K562 (cell line): Measurements from ENCODE around the gene MT1E. TPM values are rescaled to one million over a fixed set of nuclear protein-coding genes. Genes with fewer than 3 reads are reported as not detected.
A peak's percentile ranks its signal among the peaks of the same experiment; 100 is the strongest.

ENCODE experiments used
- BACH1 ChIP-seq: fragments of 200-800 bp; sonication (Bioruptor generic); IDR thresholded peaks from 2 replicates; pipeline ENCODE4 v1.6.1; 2016; ENCODE audit warnings: missing genetic modification characterization, missing compliant biosample characterization
- CEBPG ChIP-seq, 3 experiments: fragments of 200-800 bp in 1 of 3; sonication (Bioruptor generic) in 1 of 3; sonication (generic) in 1 of 3; formaldehyde crosslinking in 1 of 3; IDR thresholded peaks in 2 of 3; conservative IDR thresholded peaks in 1 of 3; 2 replicates each; pipeline versions ENCODE4 v1.6.1 to v1.8.0; 2016 to 2022; ENCODE audit warnings: missing compliant biosample characterization in 2 of 3, missing genetic modification characterization in 2 of 3, mild to moderate bottlenecking in 1 of 3, missing genetic modification reagents in 1 of 3
- CHD2 ChIP-seq: IDR thresholded peaks from 2 replicates; pipeline ENCODE4 v1.6.1; 2011; ENCODE audit warnings: low read depth, low read length
- FIP1L1 ChIP-seq: fragments of 200-400 bp; formaldehyde crosslinking; IDR thresholded peaks from 2 replicates; pipeline ENCODE4 v1.6.1; 2018; ENCODE audit warnings: mild to moderate bottlenecking, low read depth, low read length; ENCODE audit not compliant: poor library complexity, severe bottlenecking
- FOXK1 ChIP-seq: sonication (generic); formaldehyde crosslinking; IDR thresholded peaks from 2 replicates; pipeline ENCODE4 v1.8.0; 2022; ENCODE audit warnings: missing genetic modification reagents, mild to moderate bottlenecking, borderline replicate concordance
- L3MBTL2 ChIP-seq: fragments of 450-650 bp; IDR thresholded peaks from 2 replicates; pipeline ENCODE4 v1.6.1; 2016; ENCODE audit warnings: mild to moderate bottlenecking, moderate library complexity
- MTA1 ChIP-seq: fragments of 450-650 bp; IDR thresholded peaks from 2 replicates; pipeline ENCODE4 v1.6.1; 2017; ENCODE audit warnings: borderline replicate concordance
- NR2C2 ChIP-seq, 2 experiments: fragments of 200-800 bp in 1 of 2; sonication (Bioruptor generic) in 1 of 2; sonication (generic) in 1 of 2; formaldehyde crosslinking in 1 of 2; IDR thresholded peaks; 2 replicates each; pipeline versions ENCODE4 v1.6.1 to v1.8.0; 2016 to 2022; ENCODE audit warnings: mild to moderate bottlenecking in 1 of 2, missing compliant biosample characterization in 1 of 2, missing genetic modification characterization in 1 of 2, missing genetic modification reagents in 1 of 2
- NR4A1 ChIP-seq, 2 experiments: fragments of 250-450 bp in 1 of 2; fragments of 450-650 bp in 1 of 2; sonication (Bioruptor Pico) in 1 of 2; IDR thresholded peaks; 2 replicates each; pipeline versions ENCODE4 v1.4.0 to v1.6.1; 2016 to 2020; ENCODE audit warnings: mild to moderate bottlenecking in 2 of 2, missing compliant biosample characterization in 1 of 2, missing genetic modification characterization in 1 of 2, moderate library complexity in 1 of 2
- SMAD4 ChIP-seq: fragments of 250-450 bp; sonication (Bioruptor Pico); conservative IDR thresholded peaks from 2 replicates; pipeline ENCODE4 v1.8.0; 2021; ENCODE audit warnings: inconsistent platforms, mild to moderate bottlenecking, moderate library complexity
- XRCC5 ChIP-seq: fragments of 200-400 bp; formaldehyde crosslinking; IDR thresholded peaks from 2 replicates; pipeline ENCODE4 v1.6.1; 2017; ENCODE audit warnings: low read depth, mild to moderate bottlenecking, low read length
- ZFPM2 ChIP-seq: fragments of 250-450 bp; sonication (Bioruptor Pico); IDR thresholded peaks from 2 replicates; pipeline ENCODE4 v1.5.1; 2022; ENCODE audit warnings: mild to moderate bottlenecking
- ZNF143 ChIP-seq: sonication (generic); formaldehyde crosslinking; IDR thresholded peaks from 2 replicates; pipeline ENCODE4 v1.9.0; 2022; ENCODE audit warnings: mild to moderate bottlenecking, missing genetic modification reagents
- polyA plus RNA-seq, 8 experiments: library from polyadenylated mRNA; depleted of rRNA in 4 of 8; stranded (reverse) in 5 of 8; unstranded in 3 of 8; fragments of >200 nt; fragmentation: Nextera tagmentation in 2 of 8; fragmentation: Illumina TruSeq in 1 of 8; extraction: Ambion mirVana in 2 of 8; extraction: Trizol in 1 of 8; gene quantifications; 2 replicates each; pipeline versions ENCODE4 v1.2.1 to v1.2.3, GENCODE V29; 2011 to 2014; ENCODE audit warnings: inconsistent platforms in 1 of 8, missing spikeins in 1 of 8
- total RNA-seq, 7 experiments: library from RNA; depleted of rRNA in 6 of 7; stranded (reverse); fragments of >200 nt in 6 of 7; fragmentation: Illumina TruSeq in 2 of 7; extraction: Trizol in 2 of 7; gene quantifications; 2 replicates each; pipeline versions ENCODE4 v1.2.1 to v1.2.3, GENCODE V29; 2011 to 2021; ENCODE audit warnings: low replicate concordance in 1 of 7
- TF ChIP-seq, protein P1 (sequence below): fragments of 250-450 bp; sonication (Bioruptor Pico); IDR thresholded peaks from 2 replicates; pipeline ENCODE4 v1.4.0; 2020; ENCODE audit warnings: mild to moderate bottlenecking
- TF ChIP-seq, protein P2 (sequence below): IDR thresholded peaks from 2 replicates; pipeline ENCODE4 v1.6.1; 2016; ENCODE audit warnings: missing genetic modification characterization, missing compliant biosample characterization
- TF ChIP-seq, protein P3 (sequence below): sonication (generic); formaldehyde crosslinking; IDR thresholded peaks from 2 replicates; pipeline ENCODE4 v1.4.0; 2020; ENCODE audit warnings: mild to moderate bottlenecking, missing genetic modification reagents
- TF ChIP-seq, protein P4 (sequence below): fragments of 450-650 bp; IDR thresholded peaks from 2 replicates; pipeline ENCODE4 v1.6.1; 2018; ENCODE audit not compliant: partially characterized antibody

The MT1E gene
- total and polyA plus RNA-seq, 9 of the 15 experiments (the other 6 are each of a cell fraction or from before 2014, with no cell fraction given), result 0.29 to 0.81 (median 0.46) TPM; not detected in 3

DNA sequence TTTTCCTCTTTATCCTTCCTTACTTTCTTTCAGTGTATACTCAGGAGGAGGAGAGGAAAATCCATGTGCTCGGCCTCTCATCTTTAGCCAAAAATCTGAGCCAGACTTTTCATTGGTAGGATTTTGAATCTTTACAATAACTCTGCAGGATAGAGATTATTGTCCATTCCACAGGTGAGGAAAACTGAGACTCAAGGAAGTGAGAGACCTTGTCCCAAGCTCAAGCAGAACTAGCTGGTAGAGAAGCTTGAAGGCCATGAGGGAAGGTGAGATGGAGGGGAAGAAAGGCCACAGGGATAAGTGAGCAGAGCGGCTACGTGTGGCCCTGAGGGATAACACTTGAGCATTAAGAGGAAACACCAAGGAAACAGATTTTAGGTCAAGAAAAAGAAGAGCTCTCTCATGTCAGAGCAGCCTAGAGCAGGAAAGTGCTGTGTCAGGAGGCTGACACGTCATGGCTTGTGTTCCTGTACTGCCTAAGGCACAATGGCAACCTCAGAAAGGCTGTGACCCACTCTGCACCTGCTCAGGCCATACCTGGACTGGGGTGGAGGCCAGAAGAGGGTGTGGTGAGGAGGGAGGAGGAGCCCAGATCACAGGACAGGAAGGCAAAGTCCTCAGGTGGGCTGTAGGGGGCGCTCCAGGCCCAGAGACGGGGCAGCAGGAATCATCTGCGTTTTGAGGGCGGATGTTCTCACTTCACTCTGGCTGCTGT lies 48.8 kb upstream of the MT1E start (continued):
- TF ChIP-seq L3MBTL2, result peak; percentile 23; the same call in 1 of the 2 replicates
- TF ChIP-seq NR4A1 (CRISPR knock-in tag; IDR thresholded peaks at IDR 0.05), result no peak
- no peak for TF ChIP-seq NR4A1 (tag; IDR thresholded peaks at IDR 0.05)
- TF ChIP-seq FOXK1, result no peak
- TF ChIP-seq CHD2, result no peak
- TF ChIP-seq, protein P1, sequence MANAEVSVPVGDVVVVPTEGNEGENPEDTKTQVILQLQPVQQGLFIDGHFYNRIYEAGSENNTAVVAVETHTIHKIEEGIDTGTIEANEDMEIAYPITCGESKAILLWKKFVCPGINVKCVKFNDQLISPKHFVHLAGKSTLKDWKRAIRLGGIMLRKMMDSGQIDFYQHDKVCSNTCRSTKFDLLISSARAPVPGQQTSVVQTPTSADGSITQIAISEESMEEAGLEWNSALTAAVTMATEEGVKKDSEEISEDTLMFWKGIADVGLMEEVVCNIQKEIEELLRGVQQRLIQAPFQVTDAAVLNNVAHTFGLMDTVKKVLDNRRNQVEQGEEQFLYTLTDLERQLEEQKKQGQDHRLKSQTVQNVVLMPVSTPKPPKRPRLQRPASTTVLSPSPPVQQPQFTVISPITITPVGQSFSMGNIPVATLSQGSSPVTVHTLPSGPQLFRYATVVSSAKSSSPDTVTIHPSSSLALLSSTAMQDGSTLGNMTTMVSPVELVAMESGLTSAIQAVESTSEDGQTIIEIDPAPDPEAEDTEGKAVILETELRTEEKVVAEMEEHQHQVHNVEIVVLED (CRISPR knock-in tag), result no peak
- no peak for TF ChIP-seq CEBPG (CRISPR knock-in tag; IDR thresholded peaks at IDR 0.05)
- TF ChIP-seq CEBPG (tag; conservative IDR thresholded peaks at IDR 0.05 in 1 of 2, IDR thresholded peaks at IDR 0.05 in 1 of 2), result no peak
- TF ChIP-seq, protein P2, sequence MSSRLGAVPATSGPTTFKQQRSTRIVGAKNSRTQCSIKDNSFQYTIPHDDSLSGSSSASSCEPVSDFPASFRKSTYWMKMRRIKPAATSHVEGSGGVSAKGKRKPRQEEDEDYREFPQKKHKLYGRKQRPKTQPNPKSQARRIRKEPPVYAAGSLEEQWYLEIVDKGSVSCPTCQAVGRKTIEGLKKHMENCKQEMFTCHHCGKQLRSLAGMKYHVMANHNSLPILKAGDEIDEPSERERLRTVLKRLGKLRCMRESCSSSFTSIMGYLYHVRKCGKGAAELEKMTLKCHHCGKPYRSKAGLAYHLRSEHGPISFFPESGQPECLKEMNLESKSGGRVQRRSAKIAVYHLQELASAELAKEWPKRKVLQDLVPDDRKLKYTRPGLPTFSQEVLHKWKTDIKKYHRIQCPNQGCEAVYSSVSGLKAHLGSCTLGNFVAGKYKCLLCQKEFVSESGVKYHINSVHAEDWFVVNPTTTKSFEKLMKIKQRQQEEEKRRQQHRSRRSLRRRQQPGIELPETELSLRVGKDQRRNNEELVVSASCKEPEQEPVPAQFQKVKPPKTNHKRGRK, result no peak
- no peak for TF ChIP-seq MTA1
- TF ChIP-seq ZNF143 (CRISPR knock-in tag), result no peak
- TF ChIP-seq ZFPM2 (CRISPR knock-in tag), result no peak
- TF ChIP-seq, protein P3, sequence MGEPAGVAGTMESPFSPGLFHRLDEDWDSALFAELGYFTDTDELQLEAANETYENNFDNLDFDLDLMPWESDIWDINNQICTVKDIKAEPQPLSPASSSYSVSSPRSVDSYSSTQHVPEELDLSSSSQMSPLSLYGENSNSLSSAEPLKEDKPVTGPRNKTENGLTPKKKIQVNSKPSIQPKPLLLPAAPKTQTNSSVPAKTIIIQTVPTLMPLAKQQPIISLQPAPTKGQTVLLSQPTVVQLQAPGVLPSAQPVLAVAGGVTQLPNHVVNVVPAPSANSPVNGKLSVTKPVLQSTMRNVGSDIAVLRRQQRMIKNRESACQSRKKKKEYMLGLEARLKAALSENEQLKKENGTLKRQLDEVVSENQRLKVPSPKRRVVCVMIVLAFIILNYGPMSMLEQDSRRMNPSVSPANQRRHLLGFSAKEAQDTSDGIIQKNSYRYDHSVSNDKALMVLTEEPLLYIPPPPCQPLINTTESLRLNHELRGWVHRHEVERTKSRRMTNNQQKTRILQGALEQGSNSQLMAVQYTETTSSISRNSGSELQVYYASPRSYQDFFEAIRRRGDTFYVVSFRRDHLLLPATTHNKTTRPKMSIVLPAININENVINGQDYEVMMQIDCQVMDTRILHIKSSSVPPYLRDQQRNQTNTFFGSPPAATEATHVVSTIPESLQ (CRISPR knock-in tag), result no peak
- TF ChIP-seq SMAD4 (CRISPR knock-in tag), result no peak
- TF ChIP-seq BACH1 (tag), result no peak
- no peak for TF ChIP-seq FIP1L1
- TF ChIP-seq XRCC5, result 0 out of 2 replicates have a peak, but pooled peaks have one; percentile 64
- TF ChIP-seq NR2C2 (CRISPR knock-in tag; IDR thresholded peaks at IDR 0.05), result no peak
- no peak for TF ChIP-seq NR2C2 (tag; IDR thresholded peaks at IDR 0.05)
- TF ChIP-seq, protein P4, sequence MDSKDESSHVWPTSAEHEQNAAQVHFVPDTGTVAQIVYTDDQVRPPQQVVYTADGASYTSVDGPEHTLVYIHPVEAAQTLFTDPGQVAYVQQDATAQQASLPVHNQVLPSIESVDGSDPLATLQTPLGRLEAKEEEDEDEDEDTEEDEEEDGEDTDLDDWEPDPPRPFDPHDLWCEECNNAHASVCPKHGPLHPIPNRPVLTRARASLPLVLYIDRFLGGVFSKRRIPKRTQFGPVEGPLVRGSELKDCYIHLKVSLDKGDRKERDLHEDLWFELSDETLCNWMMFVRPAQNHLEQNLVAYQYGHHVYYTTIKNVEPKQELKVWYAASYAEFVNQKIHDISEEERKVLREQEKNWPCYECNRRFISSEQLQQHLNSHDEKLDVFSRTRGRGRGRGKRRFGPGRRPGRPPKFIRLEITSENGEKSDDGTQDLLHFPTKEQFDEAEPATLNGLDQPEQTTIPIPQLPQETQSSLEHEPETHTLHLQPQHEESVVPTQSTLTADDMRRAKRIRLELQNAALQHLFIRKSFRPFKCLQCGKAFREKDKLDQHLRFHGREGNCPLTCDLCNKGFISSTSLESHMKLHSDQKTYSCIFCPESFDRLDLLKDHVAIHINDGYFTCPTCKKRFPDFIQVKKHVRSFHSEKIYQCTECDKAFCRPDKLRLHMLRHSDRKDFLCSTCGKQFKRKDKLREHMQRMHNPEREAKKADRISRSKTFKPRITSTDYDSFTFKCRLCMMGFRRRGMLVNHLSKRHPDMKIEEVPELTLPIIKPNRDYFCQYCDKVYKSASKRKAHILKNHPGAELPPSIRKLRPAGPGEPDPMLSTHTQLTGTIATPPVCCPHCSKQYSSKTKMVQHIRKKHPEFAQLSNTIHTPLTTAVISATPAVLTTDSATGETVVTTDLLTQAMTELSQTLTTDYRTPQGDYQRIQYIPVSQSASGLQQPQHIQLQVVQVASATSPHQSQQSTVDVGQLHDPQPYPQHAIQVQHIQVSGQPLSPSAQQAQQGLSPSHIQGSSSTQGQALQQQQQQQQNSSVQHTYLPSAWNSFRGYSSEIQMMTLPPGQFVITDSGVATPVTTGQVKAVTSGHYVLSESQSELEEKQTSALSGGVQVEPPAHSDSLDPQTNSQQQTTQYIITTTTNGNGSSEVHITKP, result no peak
